Measurements from ENCODE around the gene GRIA1. TPM values are rescaled to one million over a fixed set of nuclear protein-coding genes. Genes with fewer than 3 reads are reported as not detected.

The GRIA1 gene
- polyA plus RNA-seq, 4 donors = 0.03 to 0.04 TPM; not detected in 2

DNA sequence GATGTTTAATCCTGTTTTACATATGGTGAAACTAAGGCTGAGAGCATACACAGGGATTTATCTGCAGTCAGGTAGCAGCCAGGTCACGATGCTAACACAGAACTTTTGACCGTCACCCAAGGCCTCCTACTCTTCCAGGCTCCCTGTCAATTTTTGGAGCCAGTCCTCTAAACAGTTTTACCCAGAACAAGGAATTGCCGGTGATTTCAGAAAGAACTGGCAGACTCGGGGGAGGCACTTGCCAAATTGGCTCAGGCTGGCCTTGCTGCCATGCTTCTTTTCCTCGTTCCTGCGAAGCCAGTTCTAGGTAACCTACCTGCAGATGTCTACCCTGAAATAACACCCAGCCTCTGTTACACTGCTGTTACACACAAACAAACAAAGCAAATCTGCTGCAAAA, 21.2 kb downstream of the GRIA1 start:
- H3K4me3 ChIP-seq (ENCODE audit: low read depth in 1 of 3, low read length in 3 of 3) = no peak overlapping the region
- H3K36me3 ChIP-seq (ENCODE audit: control insufficient read depth in 3 of 3, insufficient read depth in 2 of 3, low read depth in 1 of 3, low read length in 3 of 3) = no peaks in the 10 kb centered on the region
- no peaks in the 10 kb centered on the region for H3K9me3 ChIP-seq (ENCODE audit: control insufficient read depth in 2 of 2, insufficient read depth in 1 of 2, low read depth in 1 of 2, low read length in 1 of 2)
- 73 to 80% (median 79%) methylated on average over 6 of the region's 6 CpGs for WGBS, 3 donors
- FAIRE-seq (no peak), DNase-seq (no peak)
- H3K27me3 ChIP-seq (ENCODE audit: control insufficient read depth in 3 of 3, insufficient read depth in 3 of 3, low read length in 3 of 3) = peaks cover 0 to 2% (median 0%) of the 10 kb centered on the region in 3 donors
- no peak overlapping the region for H3K27ac ChIP-seq (ENCODE audit: low read depth in 1 of 3, low read length in 2 of 3)
- no peaks in the 10 kb centered on the region for H3K4me1 ChIP-seq (ENCODE audit: control insufficient read depth in 3 of 3, insufficient read depth in 2 of 3, low read depth in 1 of 3, low read length in 2 of 3)

DNA sequence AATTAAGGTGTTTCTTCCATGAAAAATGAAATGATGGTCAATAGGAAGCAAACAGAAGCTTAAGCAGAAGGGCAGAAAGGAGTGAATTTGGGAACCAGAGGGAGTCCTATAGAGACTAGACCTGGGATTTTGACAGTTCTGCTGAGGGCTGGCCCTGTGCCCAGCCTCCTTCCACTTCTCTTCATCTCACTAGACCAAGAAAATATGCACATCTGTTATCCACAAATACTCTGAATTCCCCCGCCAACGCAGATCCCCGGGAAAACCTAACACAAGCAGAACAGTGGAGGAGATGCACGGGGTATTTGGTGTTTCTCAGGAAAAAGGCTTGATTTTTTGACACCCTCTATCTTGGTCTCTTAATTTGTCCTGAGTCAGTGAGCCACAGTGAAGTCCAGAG, 22.7 kb downstream of the GRIA1 start:
- Histone ChIP-seq H3K9me3 (ENCODE audit: control insufficient read depth in 2 of 2, insufficient read depth in 1 of 2, low read depth in 1 of 2, low read length in 1 of 2) (no peaks in the 10 kb centered on the region), H3K27ac (ENCODE audit: low read depth in 1 of 3, low read length in 2 of 3) (no peak overlapping the region), H3K27me3 (ENCODE audit: control insufficient read depth in 3 of 3, insufficient read depth in 3 of 3, low read length in 3 of 3) (peaks cover 0 to 2% (median 0%) of the 10 kb centered on the region in 3 donors), H3K4me1 (ENCODE audit: control insufficient read depth in 3 of 3, insufficient read depth in 2 of 3, low read depth in 1 of 3, low read length in 2 of 3) (no peaks in the 10 kb centered on the region), H3K4me3 (ENCODE audit: low read depth in 1 of 3, low read length in 3 of 3) (no peak overlapping the region), H3K36me3 (ENCODE audit: control insufficient read depth in 3 of 3, insufficient read depth in 2 of 3, low read depth in 1 of 3, low read length in 3 of 3) (no peaks in the 10 kb centered on the region)
- WGBS, 3 donors = 67 to 92% (median 82%) methylated on average over 4 of the region's 4 CpGs
- DNase-seq = no peak
- FAIRE-seq = no peak

DNA sequence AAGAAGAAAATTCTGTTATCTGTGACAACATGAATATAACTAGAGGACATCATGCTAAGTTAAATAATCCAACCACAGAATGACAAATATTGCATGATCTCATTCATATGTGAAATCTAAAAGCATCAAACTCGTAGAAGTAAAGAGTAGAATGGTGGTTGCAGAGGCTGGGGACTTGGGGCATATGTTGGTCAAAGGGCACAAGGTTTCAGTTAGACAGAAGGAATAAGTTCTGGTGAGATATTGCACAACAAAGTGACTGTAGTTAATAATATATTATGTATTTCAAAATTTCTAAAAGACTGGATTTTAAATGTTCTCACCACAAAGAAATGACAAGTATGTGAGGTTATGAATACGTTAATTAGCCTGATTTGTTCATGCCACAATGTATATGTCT, 24.8 kb downstream of the GRIA1 start:
- no peak overlapping the region for H3K4me3 ChIP-seq (ENCODE audit: low read depth in 1 of 3, low read length in 3 of 3)
- no peaks in the 10 kb centered on the region for H3K4me1 ChIP-seq (ENCODE audit: control insufficient read depth in 3 of 3, insufficient read depth in 2 of 3, low read depth in 1 of 3, low read length in 2 of 3)
- no peaks in the 10 kb centered on the region for H3K36me3 ChIP-seq (ENCODE audit: control insufficient read depth in 3 of 3, insufficient read depth in 2 of 3, low read depth in 1 of 3, low read length in 3 of 3)
- 50 to 69% (median 57%) methylated on average over 2 of the region's 2 CpGs for WGBS, 3 donors
- H3K27ac ChIP-seq (ENCODE audit: low read depth in 1 of 3, low read length in 2 of 3) = no peak overlapping the region
- H3K27me3 ChIP-seq (ENCODE audit: control insufficient read depth in 3 of 3, insufficient read depth in 3 of 3, low read length in 3 of 3) = peaks cover 0 to 2% (median 0%) of the 10 kb centered on the region in 3 donors
- DNase-seq (no peak), FAIRE-seq (no peak)
- no peaks in the 10 kb centered on the region for H3K9me3 ChIP-seq (ENCODE audit: control insufficient read depth in 2 of 2, insufficient read depth in 1 of 2, low read depth in 1 of 2, low read length in 1 of 2)

DNA sequence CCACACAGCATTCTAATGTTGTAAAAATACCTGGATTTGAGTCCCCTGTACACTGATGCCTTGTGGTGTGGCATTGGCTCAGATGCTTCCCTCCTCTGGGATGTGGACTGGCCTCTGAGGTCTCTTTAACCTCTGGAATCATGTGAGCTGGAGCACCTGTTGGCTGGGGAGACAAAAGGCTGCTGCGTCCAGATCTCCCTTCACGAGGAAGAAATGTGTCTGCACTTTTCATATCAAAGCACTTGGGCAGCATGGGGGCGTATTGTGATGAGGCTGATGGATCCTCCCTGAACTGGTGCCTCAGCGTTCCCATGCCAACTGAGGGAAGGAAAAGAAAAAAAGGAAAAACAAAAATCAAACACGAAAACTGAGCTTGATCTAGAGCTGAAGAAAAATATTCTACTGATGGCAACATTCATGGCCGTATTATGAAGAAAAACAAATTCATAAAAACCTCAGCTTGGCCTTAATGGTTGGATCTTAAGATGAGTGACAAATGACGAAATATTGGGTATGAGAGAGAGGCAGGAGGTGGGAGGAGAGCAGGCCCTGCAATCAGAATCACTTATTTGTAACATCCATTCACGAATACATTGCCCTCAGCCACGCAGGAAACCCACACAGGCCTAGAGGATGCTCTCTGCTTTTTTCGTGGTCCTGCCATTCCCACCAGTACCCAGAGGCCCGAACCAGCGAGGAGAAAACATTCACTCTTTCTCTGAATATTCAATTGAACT, 26.2 kb downstream of the GRIA1 start:
- H3K4me3 ChIP-seq (ENCODE audit: low read depth in 1 of 3, low read length in 3 of 3) = no peak overlapping the region
- no peak overlapping the region for H3K27ac ChIP-seq (ENCODE audit: low read depth in 1 of 3, low read length in 2 of 3)
- DNase-seq (no peak), FAIRE-seq (no peak)
- no peaks in the 10 kb centered on the region for H3K36me3 ChIP-seq (ENCODE audit: control insufficient read depth in 3 of 3, insufficient read depth in 2 of 3, low read depth in 1 of 3, low read length in 3 of 3)
- no peaks in the 10 kb centered on the region for H3K4me1 ChIP-seq (ENCODE audit: control insufficient read depth in 3 of 3, insufficient read depth in 2 of 3, low read depth in 1 of 3, low read length in 2 of 3)
- peaks cover 0 to 2% (median 0%) of the 10 kb centered on the region in 3 donors for H3K27me3 ChIP-seq (ENCODE audit: control insufficient read depth in 3 of 3, insufficient read depth in 3 of 3, low read length in 3 of 3)
- H3K9me3 ChIP-seq (ENCODE audit: control insufficient read depth in 2 of 2, insufficient read depth in 1 of 2, low read depth in 1 of 2, low read length in 1 of 2) = no peaks in the 10 kb centered on the region
- WGBS, 3 donors = 54 to 64% (median 58%) methylated on average over 12 of the region's 12 CpGs

DNA sequence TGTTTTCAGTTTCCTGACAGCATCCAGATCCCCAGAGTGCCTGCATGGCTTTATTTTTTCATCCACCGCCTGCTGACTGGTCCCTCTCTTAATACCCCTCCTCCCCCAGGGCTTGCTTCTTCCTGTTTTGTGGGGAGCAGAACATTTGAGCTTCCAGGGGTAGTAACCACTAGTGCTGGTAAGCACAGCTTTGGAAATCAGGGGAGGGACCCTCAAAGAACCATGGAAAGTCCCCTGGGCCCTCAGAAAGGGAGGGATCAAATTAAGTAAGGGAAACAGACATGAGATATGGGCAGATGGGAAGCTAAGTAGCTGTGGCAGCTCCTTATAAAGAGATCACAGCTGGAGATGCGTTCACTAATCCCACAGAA, 26.8 kb downstream of the GRIA1 start:
- Histone ChIP-seq H3K4me1 (ENCODE audit: control insufficient read depth in 3 of 3, insufficient read depth in 2 of 3, low read depth in 1 of 3, low read length in 2 of 3) (no peaks in the 10 kb centered on the region), H3K27ac (ENCODE audit: low read depth in 1 of 3, low read length in 2 of 3) (no peak overlapping the region), H3K27me3 (ENCODE audit: control insufficient read depth in 3 of 3, insufficient read depth in 3 of 3, low read length in 3 of 3) (peaks cover 0 to 2% (median 0%) of the 10 kb centered on the region in 3 donors), H3K36me3 (ENCODE audit: control insufficient read depth in 3 of 3, insufficient read depth in 2 of 3, low read depth in 1 of 3, low read length in 3 of 3) (no peaks in the 10 kb centered on the region), H3K9me3 (ENCODE audit: control insufficient read depth in 2 of 2, insufficient read depth in 1 of 2, low read depth in 1 of 2, low read length in 1 of 2) (no peaks in the 10 kb centered on the region), H3K4me3 (ENCODE audit: low read depth in 1 of 3, low read length in 3 of 3) (no peak overlapping the region)
- WGBS, 3 donors = 66 to 78% (median 69%) methylated on average over 2 of the region's 2 CpGs
- DNase-seq = no peak
- FAIRE-seq = no peak

DNA sequence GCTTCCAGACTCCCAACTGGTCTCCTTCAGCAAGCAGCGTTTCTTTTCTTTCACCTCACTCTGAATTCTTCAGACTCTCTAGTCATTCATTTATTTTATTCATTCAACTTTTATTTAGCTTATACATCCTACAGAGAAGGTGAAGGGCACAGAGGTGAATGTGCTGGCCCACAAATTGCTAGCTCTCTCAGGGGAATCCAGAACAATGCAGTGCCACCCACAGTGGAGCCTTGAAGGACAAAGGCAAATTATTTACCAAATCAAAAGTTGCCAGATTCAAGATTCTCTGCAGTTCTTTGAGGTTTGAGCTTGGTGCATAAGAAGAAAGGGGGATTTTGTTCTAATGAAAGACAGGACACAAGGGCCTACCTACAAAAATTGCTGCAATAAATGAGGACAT, 29.7 kb downstream of the GRIA1 start:
- H3K4me1 ChIP-seq (ENCODE audit: control insufficient read depth in 3 of 3, insufficient read depth in 2 of 3, low read depth in 1 of 3, low read length in 2 of 3) = no peaks in the 10 kb centered on the region
- no peaks in the 10 kb centered on the region for H3K27me3 ChIP-seq (ENCODE audit: control insufficient read depth in 3 of 3, insufficient read depth in 3 of 3, low read length in 3 of 3)

DNA sequence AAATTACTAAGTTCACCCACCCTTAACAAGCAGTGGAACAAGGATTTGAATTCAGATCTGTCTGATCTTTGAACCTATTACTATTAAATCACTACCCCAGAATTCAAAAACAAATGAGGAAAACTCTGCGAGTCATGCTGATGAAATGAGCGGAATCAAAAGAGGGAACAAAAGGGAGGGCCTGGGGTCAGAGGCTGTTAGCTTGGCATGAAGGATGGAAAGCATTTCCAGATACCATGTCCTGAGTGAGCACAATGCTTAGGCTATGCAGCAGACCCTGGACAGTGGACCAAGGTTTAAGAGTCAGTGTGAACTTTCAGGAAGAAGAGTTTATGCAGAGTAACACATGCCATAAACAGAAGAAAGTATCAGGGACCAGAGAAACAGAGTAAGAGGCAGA, 30.5 kb downstream of the GRIA1 start:
- H3K4me1 ChIP-seq (ENCODE audit: control insufficient read depth in 3 of 3, insufficient read depth in 2 of 3, low read depth in 1 of 3, low read length in 2 of 3) = no peaks in the 10 kb centered on the region
- no peak for DNase-seq
- H3K4me3 ChIP-seq (ENCODE audit: low read depth in 1 of 3, low read length in 3 of 3) = no peak overlapping the region
- H3K9me3 ChIP-seq (ENCODE audit: control insufficient read depth in 2 of 2, insufficient read depth in 1 of 2, low read depth in 1 of 2, low read length in 1 of 2) = no peaks in the 10 kb centered on the region
- WGBS, 3 donors = 70 to 89% (median 80%) methylated on average over 2 of the region's 2 CpGs
- no peak overlapping the region for H3K27ac ChIP-seq (ENCODE audit: low read depth in 1 of 3, low read length in 2 of 3)
- H3K36me3 ChIP-seq (ENCODE audit: control insufficient read depth in 3 of 3, insufficient read depth in 2 of 3, low read depth in 1 of 3, low read length in 3 of 3) = no peaks in the 10 kb centered on the region
- FAIRE-seq = no peak
- no peaks in the 10 kb centered on the region for H3K27me3 ChIP-seq (ENCODE audit: control insufficient read depth in 3 of 3, insufficient read depth in 3 of 3, low read length in 3 of 3)

More for the DNA sequence above, 29.7 kb downstream of the GRIA1 start:
- no peaks in the 10 kb centered on the region for H3K9me3 ChIP-seq (ENCODE audit: control insufficient read depth in 2 of 2, insufficient read depth in 1 of 2, low read depth in 1 of 2, low read length in 1 of 2)
- 72 to 79% (median 74%) methylated on average over 1 of the region's 1 CpG for WGBS, 3 donors
- no peak overlapping the region for H3K27ac ChIP-seq (ENCODE audit: low read depth in 1 of 3, low read length in 2 of 3)
- H3K36me3 ChIP-seq (ENCODE audit: control insufficient read depth in 3 of 3, insufficient read depth in 2 of 3, low read depth in 1 of 3, low read length in 3 of 3) = no peaks in the 10 kb centered on the region
- H3K4me3 ChIP-seq (ENCODE audit: low read depth in 1 of 3, low read length in 3 of 3) = no peak overlapping the region
- no peak for FAIRE-seq
- DNase-seq = no peak

DNA sequence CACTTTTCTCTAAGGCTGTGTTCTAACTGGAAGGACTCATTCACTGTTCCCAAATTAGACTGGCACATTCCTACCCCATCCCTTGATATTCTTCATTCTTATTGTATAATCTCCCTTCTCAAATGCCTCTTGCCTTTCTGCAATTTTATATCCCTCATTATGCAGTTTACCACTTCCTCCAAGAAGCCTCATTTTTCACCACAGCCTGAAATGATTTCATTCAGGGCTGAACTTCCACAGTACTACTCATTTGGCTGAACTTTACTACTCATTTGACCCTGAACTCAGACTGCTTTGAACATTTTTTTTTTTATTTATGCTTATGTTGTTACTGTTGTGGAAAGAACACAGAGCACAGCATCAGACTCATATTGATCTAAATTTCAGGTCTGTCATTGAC, 32.7 kb downstream of the GRIA1 start:
- H3K4me1 ChIP-seq (ENCODE audit: control insufficient read depth in 3 of 3, insufficient read depth in 2 of 3, low read depth in 1 of 3, low read length in 2 of 3) = no peaks in the 10 kb centered on the region
- no peak for FAIRE-seq

DNA sequence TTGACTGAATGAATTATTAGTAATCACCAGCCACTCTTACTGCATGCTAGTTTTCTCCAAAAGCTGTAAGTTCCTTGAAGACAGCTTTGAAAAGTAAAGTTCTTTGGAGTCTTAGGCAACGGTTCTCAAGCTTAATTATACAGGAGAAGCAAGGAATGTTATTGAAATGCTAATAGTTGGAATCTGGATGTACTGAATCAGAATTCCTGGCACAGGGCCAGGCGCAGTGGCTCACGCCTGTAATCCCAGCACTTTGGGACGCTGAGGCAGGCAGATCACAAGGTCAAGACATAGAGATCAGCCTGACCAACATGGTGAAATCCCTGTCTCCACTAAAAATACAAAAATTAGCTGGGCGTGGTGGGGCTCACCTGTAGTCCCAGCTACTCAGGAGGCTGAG, 33.4 kb downstream of the GRIA1 start:
- WGBS, 3 donors = 47 to 53% (median 51%) methylated on average over 5 of the region's 5 CpGs
- H3K4me3 ChIP-seq (ENCODE audit: low read depth in 1 of 3, low read length in 3 of 3) = no peak overlapping the region
- H3K9me3 ChIP-seq (ENCODE audit: control insufficient read depth in 2 of 2, insufficient read depth in 1 of 2, low read depth in 1 of 2, low read length in 1 of 2) = no peaks in the 10 kb centered on the region
- no peaks in the 10 kb centered on the region for H3K27me3 ChIP-seq (ENCODE audit: control insufficient read depth in 3 of 3, insufficient read depth in 3 of 3, low read length in 3 of 3)
- H3K27ac ChIP-seq (ENCODE audit: low read depth in 1 of 3, low read length in 2 of 3) = no peak overlapping the region
- no peaks in the 10 kb centered on the region for H3K4me1 ChIP-seq (ENCODE audit: control insufficient read depth in 3 of 3, insufficient read depth in 2 of 3, low read depth in 1 of 3, low read length in 2 of 3)
- H3K36me3 ChIP-seq (ENCODE audit: control insufficient read depth in 3 of 3, insufficient read depth in 2 of 3, low read depth in 1 of 3, low read length in 3 of 3) = no peaks in the 10 kb centered on the region
- DNase-seq (no peak), FAIRE-seq (no peak)

More for the DNA sequence above, 32.7 kb downstream of the GRIA1 start:
- no peak for DNase-seq
- H3K9me3 ChIP-seq (ENCODE audit: control insufficient read depth in 2 of 2, insufficient read depth in 1 of 2, low read depth in 1 of 2, low read length in 1 of 2) = no peaks in the 10 kb centered on the region
- H3K4me3 ChIP-seq (ENCODE audit: low read depth in 1 of 3, low read length in 3 of 3) = no peak overlapping the region
- no peaks in the 10 kb centered on the region for H3K27me3 ChIP-seq (ENCODE audit: control insufficient read depth in 3 of 3, insufficient read depth in 3 of 3, low read length in 3 of 3)
- H3K27ac ChIP-seq (ENCODE audit: low read depth in 1 of 3, low read length in 2 of 3) = no peak overlapping the region
- H3K36me3 ChIP-seq (ENCODE audit: control insufficient read depth in 3 of 3, insufficient read depth in 2 of 3, low read depth in 1 of 3, low read length in 3 of 3) = no peaks in the 10 kb centered on the region

Measured in small intestine (tissue), 7 donors.